GM18508 (cell line): ENCODE measurements around the gene DCTN1.

Source experiments
- ATAC-seq: cut with Tn5 transposase; IDR thresholded peaks from one replicate; pipeline ENCODE4 v1.9.1; 2021; ENCODE audit warnings: moderate number of reproducible peaks; ENCODE audit not compliant: insufficient read depth, unreplicated experiment

Gene DCTN1

GRCh38 chr2:74414881-74415761 is 35.0 kb upstream of the DCTN1 start:
- no peak for ATAC-seq

GRCh38 chr2:74414441-74414840 is 34.3 kb upstream of the DCTN1 start:
- ATAC-seq, result no peak

GRCh38 chr2:74413001-74413698 is 33.0 kb upstream of the DCTN1 start:
- no peak for ATAC-seq

DNA sequence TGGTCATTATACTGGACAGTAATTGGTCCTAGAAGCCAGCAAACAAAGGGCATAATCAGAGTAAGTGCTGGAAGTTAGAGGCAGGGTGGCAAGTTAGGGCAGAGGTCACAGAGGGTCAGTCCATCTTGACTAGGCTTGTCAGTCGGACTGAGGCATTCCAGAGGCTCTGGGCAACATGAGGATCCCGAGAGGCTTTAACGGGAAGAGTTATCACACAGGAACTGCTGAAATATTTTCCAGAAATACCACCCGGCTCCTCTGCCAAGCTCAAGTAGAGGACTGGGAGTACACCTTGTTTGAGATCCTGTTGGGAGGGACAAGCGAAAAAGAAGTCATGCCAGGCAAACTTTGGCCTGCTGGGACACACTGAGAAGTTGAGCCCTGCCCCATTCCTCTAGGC is 27.6 kb upstream of the DCTN1 start:
- ATAC-seq, result no peak

- ATAC-seq, result no peak
These were observed 25.9 kb upstream of the DCTN1 start for GRCh38 chr2:74406035-74406434.

DNA sequence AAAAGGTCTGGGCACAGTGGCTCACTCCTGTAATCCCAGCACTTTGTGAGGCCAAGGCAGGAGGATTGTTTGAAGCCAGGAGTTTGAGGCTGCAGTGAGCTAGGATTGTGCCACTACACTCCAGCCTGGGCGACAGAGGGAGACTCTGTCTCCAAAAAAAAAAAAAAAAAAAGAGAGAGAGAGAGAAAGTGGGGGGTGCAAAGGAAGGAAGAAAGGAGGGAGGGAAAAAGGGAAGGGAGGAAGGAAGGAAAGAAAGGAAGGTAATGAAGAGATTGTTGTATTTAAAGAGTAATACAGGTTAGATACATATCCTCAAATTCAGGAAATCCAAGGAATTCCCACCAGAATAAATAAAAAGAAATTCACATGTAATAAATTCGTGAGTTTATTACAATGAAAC is 21.8 kb upstream of the DCTN1 start:
- ATAC-seq, result no peak

- no peak for ATAC-seq
These were observed 19.7 kb upstream of the DCTN1 start for GRCh38 chr2:74399785-74400184.

- ATAC-seq, result no peak
These were observed 16.0 kb upstream of the DCTN1 start for GRCh38 chr2:74396149-74396548.

- ATAC-seq, result no peak
These were observed 13.4 kb upstream of the DCTN1 start for GRCh38 chr2:74393525-74393924.

DNA sequence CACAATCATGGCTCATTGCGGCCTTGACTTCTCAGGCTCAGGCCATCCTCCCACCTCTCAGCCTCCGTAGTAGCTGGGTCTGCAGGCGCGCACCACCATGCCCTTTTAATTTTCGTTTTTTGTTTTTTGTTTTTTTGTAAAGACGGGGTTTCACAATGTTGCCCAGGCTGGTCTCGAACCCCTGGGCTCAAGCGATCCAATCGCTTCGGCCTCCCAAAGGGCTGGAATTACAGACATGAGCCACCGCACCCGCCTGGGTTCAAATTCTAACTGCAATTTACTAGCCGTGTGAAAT is 12.3 kb upstream of the DCTN1 start:
- ATAC-seq, result no peak

DNA sequence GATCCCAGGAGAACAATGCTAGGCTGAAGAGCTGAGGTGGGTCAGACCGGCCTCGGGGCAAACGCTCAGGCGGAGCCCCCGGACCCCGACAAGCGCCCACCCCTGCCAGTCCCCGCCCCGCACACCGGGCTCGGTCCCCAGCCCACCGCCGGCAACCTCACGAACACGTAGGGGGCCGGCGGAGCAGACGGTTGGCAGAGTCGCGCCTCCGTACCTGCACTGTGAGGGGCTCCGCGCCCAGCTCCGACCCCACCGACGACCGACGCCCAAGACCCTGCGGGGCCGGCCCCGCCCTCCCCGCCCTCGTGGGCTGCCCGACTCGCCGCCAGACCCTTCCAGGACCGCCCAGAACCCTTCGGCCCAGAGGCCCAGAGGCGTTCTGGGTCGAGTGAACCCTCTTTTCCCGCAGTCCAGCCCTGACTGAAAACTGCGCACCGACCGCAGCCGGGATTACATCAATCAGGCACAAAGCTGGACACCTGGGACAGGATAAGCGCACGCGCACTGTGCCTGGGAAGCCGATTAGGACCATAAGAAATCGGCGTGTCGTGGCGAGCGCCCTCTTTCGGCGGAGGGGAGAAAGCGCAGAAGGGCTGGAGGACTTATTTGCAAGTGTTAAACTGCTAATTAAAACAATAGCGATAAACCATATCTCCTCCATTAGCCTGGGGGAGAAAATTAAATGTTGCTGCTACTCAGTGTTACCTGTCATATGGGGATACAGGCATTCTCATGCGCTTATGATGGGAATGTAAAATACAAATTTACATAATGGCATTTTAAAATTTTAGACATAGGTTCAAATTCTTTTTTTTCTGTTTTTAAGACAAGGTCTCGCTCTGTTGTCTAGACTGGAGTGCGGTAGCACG is 11.7 kb upstream of the DCTN1 start:
- no peak for ATAC-seq

- no peak for ATAC-seq
These were observed 11.1 kb upstream of the DCTN1 start for GRCh38 chr2:74391209-74391579.

DNA sequence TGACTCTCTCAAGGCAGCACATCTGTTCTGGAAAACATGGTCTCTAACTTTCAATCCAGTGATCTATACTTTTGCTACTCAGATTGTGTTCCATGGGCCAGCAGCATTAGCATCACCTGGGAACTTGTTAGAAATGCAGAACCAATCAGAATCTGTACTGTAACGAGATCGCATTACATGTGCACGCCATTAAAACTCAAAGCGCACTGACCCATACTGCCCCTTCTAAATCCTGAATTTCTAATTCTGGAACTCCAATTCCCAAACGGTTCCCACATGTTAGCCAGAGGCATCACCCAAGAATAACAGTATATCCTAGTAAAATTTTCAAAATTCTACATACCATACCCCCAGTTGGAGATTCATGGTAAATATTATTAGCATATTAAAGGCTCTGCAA is 10.5 kb upstream of the DCTN1 start:
- no peak for ATAC-seq

- no peak for ATAC-seq
These were observed 7.2 kb upstream of the DCTN1 start for GRCh38 chr2:74387346-74387745.

DNA sequence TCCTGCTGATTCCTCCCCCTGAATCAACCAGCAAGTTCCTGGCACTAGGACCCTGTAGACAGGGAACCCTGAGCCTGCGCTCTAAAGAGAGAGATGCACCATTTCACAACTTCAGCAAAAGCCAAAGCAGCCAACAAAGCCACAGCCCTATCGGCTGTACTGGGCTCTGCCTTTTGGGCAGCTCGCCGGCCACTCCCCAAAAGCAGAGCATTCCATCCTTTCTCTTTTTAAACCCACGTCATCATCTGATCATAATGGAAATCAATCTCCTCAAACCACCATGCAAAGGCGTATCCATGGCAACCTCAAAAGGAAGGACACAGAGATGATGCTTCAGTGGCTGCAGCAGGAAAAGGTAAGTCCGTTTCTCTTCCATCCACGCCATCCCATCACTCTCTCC is 5.3 kb upstream of the DCTN1 start:
- ATAC-seq, result no peak

GRCh38 chr2:74384051-74384450 is 3.9 kb upstream of the DCTN1 start:
- no peak for ATAC-seq

DNA sequence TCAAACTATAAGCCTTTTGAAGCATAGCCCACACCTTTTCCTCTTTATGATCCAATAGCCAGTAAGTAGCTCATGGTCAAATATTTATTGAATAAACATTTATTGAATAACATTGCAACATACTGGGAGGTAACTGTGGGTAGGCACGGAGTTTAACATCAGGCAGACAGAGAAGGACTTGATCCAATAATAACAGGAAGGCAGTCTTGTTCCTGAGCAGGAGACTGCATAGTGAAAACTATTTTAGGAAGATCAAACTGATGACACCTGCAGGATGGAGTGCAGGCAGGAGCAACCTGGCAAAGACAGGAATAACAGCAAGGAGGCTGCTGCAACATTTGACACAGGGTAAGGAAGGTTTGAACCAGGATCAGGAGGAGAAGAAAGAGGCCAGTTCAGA is 3.1 kb upstream of the DCTN1 start:
- no peak for ATAC-seq

- no peak for ATAC-seq
These were observed 1.6 kb upstream of the DCTN1 start for GRCh38 chr2:74381751-74382150.

DNA sequence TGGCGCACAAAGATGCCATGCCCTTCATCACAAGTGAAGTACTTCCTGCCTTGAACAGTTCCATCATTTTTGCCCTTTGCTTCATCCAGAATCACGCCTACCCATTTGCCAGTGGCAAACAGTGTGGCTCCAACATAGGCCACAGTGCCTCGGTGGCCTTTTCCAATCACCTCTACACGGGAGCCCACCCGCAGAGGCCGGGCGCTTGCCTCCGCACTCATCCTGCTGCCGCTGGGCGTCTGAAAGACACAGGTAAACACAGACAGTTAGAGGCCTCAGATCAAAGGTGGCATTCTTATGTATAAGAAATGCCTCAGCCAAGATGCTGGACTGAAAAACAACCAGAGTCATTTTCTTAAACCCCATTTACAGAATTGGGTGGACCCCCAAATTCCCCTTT is 2.1 kb downstream of the DCTN1 start:
- no peak for ATAC-seq

DNA sequence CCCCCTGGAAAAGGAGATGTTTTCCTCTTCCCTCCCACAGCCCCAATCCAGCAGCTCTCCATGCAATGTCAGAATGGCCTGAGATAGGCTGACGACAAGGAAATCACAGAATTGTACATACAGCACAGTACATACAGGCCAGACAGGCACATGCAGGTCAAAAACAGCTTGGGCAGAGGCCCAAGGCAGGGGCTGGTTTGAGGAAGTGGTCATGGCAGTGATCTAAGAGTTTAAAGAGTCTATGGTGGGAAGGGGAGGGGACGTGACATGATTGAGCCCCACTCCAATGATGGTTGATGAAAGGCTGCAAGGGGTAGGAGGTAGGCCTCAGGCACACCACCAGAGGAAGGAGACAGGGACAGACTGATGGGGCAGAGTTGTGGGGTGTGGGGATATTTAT is 4.3 kb downstream of the DCTN1 start:
- ATAC-seq, result no peak

- no peak for ATAC-seq
These were observed 5.5 kb downstream of the DCTN1 start for GRCh38 chr2:74374509-74375205.
